ENCODE results near the gene ZNF568.
A peak's percentile ranks its signal among the peaks of the same experiment; 100 is the strongest.

ZNF568 gene

DNA sequence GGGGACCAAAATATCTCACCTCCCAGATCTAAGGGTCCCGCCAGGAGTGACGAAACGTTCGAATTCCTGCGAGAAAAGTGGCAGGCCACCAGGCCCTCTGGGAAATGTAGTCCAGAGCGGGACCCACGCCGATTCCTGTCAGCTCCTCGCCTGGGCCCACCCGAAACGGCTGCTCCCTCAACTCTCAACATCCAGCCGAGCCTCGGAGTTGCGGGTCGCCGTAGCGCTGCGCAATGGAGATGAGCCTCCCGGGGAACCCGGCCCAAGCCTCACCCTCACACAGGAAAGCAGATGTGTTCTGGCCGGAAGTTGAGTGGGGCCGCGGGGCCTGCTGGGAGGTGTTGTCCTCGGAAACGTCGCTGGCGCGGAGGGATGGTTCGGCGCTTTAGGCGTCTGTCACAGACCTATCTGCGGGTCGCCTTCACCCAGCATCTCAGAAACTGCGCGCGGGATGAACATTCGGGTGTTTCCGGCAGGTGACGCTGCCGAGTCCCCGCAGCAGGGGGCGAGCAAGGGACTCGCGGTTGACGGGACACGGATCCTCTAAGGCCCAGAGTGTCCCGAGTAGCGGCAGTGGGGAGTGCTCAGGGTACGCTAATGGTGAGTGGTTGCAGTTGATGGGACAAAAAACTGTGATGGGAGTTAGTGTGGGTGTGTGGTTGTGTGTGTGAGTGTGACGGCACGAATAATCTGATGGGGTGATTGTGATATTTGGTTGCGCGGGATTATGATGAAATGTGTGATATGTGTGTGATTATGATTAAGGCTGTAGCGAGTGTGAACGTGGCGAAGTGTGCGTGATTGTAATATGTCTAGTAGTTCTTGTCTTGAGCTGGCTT is at the start of gene ZNF568, which contains the start of gene ZNF829:
ZNF568 (plus strand) TSS at position 341 of the 839 bp plus-strand sequence. CDS start 6,439 bp downstream, outside the sequence.
ZNF829 (minus strand) TSS at position 300 of the 839 bp plus-strand sequence. CDS start 1,124 bp downstream, outside the sequence.
- peak; percentile 92 for DNase-seq

DNA sequence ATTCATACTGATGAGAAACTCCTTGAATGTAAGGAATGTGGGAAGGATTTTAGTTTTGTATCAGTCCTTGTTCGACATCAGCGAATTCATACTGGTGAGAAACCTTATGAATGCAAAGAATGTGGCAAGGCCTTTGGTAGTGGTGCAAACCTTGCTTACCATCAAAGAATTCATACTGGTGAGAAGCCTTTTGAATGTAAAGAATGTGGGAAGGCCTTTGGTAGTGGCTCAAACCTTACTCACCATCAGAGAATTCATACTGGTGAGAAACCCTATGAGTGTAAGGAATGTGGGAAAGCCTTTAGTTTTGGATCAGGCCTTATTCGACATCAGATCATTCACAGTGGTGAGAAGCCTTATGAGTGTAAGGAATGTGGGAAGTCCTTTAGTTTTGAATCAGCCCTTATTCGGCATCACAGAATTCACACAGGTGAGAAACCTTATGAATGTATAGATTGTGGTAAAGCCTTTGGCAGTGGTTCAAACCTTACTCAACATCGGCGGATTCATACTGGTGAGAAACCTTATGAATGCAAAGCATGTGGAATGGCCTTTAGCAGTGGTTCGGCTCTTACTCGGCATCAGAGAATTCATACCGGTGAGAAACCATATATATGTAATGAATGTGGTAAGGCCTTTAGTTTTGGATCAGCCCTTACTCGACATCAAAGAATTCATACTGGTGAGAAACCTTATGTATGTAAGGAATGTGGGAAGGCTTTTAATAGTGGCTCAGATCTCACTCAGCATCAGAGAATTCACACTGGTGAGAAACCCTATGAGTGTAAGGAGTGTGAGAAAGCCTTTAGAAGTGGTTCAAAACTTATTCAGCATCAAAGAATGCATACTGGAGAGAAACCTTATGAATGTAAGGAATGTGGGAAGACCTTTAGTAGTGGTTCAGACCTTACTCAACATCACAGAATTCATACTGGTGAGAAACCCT is 38.9 kb upstream of the ZNF568 start:
- no peak for DNase-seq

GRCh38 chr19:36891768-36892357 is 24.3 kb upstream of the ZNF568 start:
- no peak for DNase-seq

DNA sequence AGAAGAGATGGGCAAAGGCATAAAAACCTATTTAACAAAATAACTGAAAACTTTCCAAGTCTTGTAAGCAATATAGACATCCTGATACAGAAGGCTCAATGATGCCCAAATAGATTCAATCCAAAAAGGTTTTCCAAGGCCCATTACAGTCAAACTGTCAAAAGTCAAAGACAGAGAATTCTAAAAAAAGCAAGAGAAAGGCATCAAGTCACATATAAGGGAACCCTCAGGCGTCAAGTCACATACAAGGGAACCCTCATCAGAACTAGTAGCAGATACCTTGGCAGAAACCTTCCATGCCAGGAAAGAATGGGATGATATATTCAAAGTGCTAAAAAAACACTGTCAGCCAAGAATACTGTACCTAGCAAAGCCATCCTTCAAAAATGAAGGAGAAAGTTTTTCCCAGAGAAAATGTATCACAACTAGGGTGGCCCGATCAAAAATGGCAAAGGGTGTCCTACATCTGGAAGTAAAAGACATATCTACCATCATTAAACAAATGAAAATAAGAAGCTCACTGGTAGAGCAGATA is 21.2 kb upstream of the ZNF568 start:
- DNase-seq, result no peak

DNA sequence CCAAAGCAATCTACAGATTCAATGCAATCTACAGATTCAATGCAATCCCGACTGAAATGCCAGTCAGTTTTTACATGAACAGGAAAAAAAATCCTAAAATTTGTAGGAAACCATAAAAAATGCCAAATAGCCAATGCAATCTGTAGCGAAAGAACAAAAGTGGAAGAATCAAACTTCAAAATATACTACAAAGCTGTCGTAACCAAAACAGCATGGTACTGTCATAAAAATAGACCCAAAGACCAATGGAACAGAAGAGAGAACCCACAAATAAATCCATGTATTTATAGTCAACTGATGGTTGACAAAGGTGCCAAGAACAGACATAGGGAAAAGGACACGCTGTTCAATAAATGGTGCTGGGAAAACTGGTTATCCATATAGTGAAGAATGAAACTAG is 17.7 kb upstream of the ZNF568 start:
- DNase-seq, result no peak

DNA sequence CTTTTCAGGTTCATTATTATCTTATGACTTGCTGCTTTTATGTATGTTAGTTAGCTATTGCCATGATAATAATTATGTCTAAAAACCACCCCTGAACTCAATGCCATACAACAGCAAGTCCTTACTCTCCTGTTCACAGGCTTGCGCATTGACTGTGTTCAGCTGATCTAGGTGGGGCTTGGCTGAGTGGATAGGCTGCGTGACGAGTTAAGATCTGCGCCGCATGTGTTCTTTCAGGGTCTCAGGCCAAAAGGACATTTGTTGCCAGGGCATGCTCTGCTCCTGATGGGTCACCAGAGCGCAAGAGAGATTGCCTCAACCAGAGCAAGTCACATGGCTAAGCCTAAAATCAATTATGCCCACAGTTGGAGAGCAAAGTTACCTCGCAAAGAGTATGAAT is 859 bp downstream of the ZNF568 start:
- DNase-seq, result no peak

GRCh38 chr19:36918090-36918489 is 2.0 kb downstream of the ZNF568 start:
- no peak for DNase-seq

- no peak for DNase-seq
These were observed 15.6 kb downstream of the ZNF568 start for GRCh38 chr19:36931684-36932083.

- DNase-seq, result no peak
These were observed 23.0 kb downstream of the ZNF568 start for GRCh38 chr19:36939153-36939552.

- DNase-seq, result no peak
These were observed 34.4 kb downstream of the ZNF568 start for GRCh38 chr19:36950335-36951119.

GRCh38 chr19:36962346-36962745 is 46.2 kb downstream of the ZNF568 start:
- DNase-seq, result no peak

DNA sequence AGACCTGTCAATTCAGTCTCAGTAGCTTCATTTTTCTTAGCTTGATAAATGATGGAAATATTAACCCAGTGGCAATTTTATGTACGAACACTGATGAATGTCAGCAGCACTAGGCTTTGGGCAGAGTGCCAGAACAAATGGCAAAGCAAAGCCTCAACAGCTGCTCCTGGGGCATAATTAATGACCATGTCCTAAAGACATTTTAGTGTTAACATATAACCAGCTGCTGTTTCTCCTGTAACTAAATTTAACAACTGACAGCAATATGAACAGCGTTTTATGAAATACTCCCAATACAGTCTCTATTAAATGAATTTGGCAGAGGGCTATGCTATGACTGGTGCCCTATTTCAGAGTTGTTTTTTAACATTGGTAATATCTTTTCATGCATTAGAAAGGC is 47.1 kb downstream of the ZNF568 start:
- DNase-seq, result no peak

- DNase-seq, result no peak
These were observed 56.4 kb downstream of the ZNF568 start for GRCh38 chr19:36972571-36972970.

GRCh38 chr19:36973021-36973843 is 57.1 kb downstream of the ZNF568 start:
- DNase-seq, result peak; percentile 85

GRCh38 chr19:36973844-36974195 is 57.7 kb downstream of the ZNF568 start:
- no peak for DNase-seq

- DNase-seq, result no peak
These were observed 70.0 kb downstream of the ZNF568 start for GRCh38 chr19:36986131-36986530.

- DNase-seq, result no peak
These were observed 70.5 kb downstream of the ZNF568 start for GRCh38 chr19:36986601-36987000.

- DNase-seq, result no peak
These were observed 71.0 kb downstream of the ZNF568 start for GRCh38 chr19:36987091-36987490.

- no peak for DNase-seq
These were observed 81.2 kb downstream of the ZNF568 start for GRCh38 chr19:36997152-36997842.

DNA sequence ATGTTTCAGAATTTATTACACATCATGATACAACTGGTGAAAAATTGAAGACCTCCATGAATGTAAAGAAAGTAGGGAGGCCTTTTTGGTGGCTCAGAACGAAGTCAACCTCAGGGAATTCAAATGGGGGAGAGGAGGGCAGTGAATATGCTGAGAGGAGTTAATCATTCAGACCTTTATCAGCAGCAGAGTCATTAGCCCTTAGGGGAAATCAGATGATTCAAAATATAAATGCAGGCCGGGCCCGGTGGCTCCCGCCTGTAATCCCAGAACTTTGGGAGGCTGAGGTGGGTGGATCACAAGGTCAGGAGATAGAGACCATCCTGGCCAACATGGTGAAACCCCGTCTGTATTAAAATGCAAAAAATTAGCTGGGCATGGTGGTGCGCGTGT is 81.7 kb downstream of the ZNF568 start:
- no peak for DNase-seq

- DNase-seq, result no peak
These were observed 83.2 kb downstream of the ZNF568 start for GRCh38 chr19:36999313-36999712.
